ENCODE measurements around the gene SVIP.

GRCh38 chr11:22795914-22796313, 33.7 kb downstream of the SVIP start:
- TF ChIP-seq CTCF (conservative IDR thresholded peaks at IDR 0.05): no peak
- no peak for TF ChIP-seq EZH2 (IDR thresholded peaks at IDR 0.05; ENCODE audit: low read depth)

All from PC-9 (cell line).